GM04504 (cell line): ENCODE measurements around the gene PIK3R1.
"Not testable (repeated sequence)": the region's sequence is repeated elsewhere in the genome, so short reads cannot be mapped to it uniquely, and the experiment has no call there.

Experiments used
- DNase-seq: peaks from one replicate; pipeline ENCODE4 v3.0.0-alpha.2; 2012; ENCODE audit warnings: low read depth

The PIK3R1 gene

GRCh38 chr5:68193481-68194036 lies 22.0 kb upstream of the PIK3R1 start:
- no peak for DNase-seq

GRCh38 chr5:68194386-68194785 lies 21.2 kb upstream of the PIK3R1 start:
- DNase-seq, result no peak

- no peak for DNase-seq
Observed at GRCh38 chr5:68195137-68195536, 20.4 kb upstream of the PIK3R1 start.

GRCh38 chr5:68196876-68197275 lies 18.7 kb upstream of the PIK3R1 start:
- DNase-seq, result no peak

GRCh38 chr5:68200288-68200687 lies 15.3 kb upstream of the PIK3R1 start:
- no peak for DNase-seq

GRCh38 chr5:68210654-68211053 lies 4.9 kb upstream of the PIK3R1 start:
- not testable (repeated sequence) for DNase-seq

- no peak for DNase-seq
Observed at GRCh38 chr5:68214482-68215207, 911 bp upstream of the PIK3R1 start.

- no peak for DNase-seq
Observed at GRCh38 chr5:68215898-68216244, 315 bp downstream of the PIK3R1 start.

GRCh38 chr5:68216245-68217046 lies 890 bp downstream of the PIK3R1 start:
- DNase-seq, result no peak

- no peak for DNase-seq
Observed at GRCh38 chr5:68217047-68217355, 1.4 kb downstream of the PIK3R1 start.

- no peak for DNase-seq
Observed at GRCh38 chr5:68217528-68217927, 2.0 kb downstream of the PIK3R1 start.

- no peak for DNase-seq
Observed at GRCh38 chr5:68219161-68219816, 3.7 kb downstream of the PIK3R1 start.

- no peak for DNase-seq
Observed at GRCh38 chr5:68220260-68220659, 4.7 kb downstream of the PIK3R1 start.

- DNase-seq, result no peak
Observed at GRCh38 chr5:68220914-68221313, 5.4 kb downstream of the PIK3R1 start.

- no peak for DNase-seq
Observed at GRCh38 chr5:68221488-68221887, 5.9 kb downstream of the PIK3R1 start.

GRCh38 chr5:68222310-68222709 lies 6.8 kb downstream of the PIK3R1 start:
- DNase-seq, result no peak

GRCh38 chr5:68222824-68223354 lies 7.3 kb downstream of the PIK3R1 start:
- no peak for DNase-seq

GRCh38 chr5:68223904-68224303 lies 8.3 kb downstream of the PIK3R1 start:
- DNase-seq, result no peak

- DNase-seq, result no peak
Observed at GRCh38 chr5:68224509-68225187, 9.1 kb downstream of the PIK3R1 start.

- DNase-seq, result peak; percentile 81
Observed at GRCh38 chr5:68225188-68225910, 9.8 kb downstream of the PIK3R1 start.

GRCh38 chr5:68225911-68226545 lies 10.5 kb downstream of the PIK3R1 start:
- DNase-seq, result no peak
